HG03108 (cell line): Measurements from ENCODE around the gene HELZ2.

Source experiments
- ATAC-seq: cut with Tn5 transposase; IDR thresholded peaks from one replicate; pipeline ENCODE4 v1.9.1; 2021; ENCODE audit warnings: moderate library complexity; ENCODE audit not compliant: unreplicated experiment

The HELZ2 gene

DNA sequence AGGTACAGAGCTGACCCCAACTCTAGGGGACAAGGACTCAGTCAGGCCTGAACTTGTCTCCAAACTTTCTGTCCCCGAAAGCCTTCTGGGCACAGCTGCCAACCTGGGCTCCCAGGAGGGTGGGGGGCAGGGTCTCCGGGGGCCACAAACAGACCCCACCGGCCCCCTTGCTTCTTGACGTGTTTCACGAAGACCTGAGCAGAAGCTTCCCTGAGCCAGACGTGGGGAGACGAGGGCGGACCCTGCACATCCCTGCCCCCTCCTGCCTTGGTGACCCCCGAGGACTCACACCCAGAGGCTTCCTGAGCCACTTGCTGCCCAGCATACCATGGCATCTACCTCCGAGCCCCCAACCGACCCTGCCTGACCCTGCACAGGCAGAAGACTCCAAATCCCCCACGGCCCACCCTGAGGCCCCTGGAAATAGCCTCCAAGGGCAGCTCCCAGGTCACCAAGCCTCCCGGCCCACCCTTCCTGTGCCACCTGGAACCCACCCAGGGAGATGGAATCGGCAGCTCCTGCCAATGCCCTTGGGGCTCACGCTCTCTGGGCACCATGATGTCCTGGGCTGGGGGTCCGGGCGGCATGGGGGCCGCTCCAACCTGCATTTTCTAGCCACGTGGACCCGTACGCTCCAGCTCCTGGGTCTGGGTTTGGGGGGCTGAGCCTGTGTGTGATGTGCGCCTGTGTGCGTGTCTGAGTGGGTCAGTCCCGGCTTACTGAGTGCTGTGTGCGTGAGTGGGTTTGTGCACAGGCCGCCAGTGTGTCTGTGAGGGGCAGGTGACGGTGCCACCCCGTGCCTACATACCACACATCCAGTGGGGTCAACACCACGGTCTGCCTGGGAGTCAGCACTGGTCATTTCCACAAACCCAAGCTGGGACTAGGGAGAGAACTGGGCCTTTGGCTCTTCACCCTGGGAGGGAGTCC is 34.3 kb downstream of the HELZ2 start:
- no peak for ATAC-seq

DNA sequence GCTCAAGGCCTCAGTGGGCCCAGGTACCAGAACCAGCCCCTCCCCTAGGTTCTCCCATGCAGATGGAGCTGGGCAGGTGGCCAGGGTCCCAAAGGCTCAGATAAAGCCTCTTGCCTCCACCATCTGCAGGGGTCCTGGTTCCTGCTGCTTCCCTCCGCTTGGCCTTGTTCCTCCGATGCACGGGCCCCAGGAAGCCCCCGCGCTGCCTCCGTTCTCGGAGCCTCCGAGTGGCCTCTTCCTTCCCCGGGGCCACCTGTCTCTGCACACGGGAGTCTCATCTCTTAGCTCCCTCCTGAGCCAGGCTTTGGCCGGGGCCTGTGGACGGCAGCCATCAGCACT is 35.0 kb downstream of the HELZ2 start:
- ATAC-seq: no peak

DNA sequence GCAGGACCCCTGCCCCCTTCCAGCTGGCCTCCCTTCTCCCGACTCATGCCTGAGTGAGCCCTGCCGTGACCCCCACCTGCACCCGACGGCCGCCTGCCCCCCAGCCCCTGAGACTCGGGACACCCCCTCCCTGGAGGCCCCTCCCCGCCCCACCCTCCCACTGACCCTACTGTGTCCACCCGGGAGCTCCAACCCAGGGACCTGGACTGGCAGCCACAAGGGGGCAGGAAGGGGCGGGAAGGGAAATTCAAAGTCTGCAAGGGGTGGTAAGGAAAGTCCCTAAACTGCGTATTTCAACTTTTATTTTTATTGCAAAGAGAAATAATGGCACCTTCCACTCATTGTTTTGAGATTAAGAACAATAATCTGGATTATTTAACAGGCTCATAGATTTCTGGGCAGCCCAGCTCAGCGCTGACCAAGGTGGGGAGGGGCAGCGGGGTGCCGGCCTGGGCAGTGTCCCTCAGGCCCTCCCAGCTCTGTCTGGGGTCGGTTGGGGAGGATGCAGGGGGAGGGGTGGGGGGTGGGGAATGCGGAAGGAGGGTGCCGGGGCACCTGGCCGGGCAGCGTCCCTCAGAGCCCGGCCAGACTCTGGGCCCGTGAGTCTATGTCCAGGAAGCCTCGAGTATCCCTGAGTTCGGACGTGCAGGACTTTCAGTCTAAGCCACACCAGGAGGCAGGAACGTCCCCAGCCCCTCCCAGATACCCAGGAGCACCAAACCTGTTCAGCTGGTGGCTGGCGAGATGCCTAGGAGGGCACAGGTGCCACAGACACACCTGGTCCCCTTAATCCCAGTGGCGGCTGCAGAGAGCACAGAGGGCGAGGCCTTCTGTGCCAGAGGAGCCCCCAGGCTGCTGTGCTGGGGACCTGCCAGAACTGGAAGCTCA is 35.6 kb downstream of the HELZ2 start:
- ATAC-seq: no peak

DNA sequence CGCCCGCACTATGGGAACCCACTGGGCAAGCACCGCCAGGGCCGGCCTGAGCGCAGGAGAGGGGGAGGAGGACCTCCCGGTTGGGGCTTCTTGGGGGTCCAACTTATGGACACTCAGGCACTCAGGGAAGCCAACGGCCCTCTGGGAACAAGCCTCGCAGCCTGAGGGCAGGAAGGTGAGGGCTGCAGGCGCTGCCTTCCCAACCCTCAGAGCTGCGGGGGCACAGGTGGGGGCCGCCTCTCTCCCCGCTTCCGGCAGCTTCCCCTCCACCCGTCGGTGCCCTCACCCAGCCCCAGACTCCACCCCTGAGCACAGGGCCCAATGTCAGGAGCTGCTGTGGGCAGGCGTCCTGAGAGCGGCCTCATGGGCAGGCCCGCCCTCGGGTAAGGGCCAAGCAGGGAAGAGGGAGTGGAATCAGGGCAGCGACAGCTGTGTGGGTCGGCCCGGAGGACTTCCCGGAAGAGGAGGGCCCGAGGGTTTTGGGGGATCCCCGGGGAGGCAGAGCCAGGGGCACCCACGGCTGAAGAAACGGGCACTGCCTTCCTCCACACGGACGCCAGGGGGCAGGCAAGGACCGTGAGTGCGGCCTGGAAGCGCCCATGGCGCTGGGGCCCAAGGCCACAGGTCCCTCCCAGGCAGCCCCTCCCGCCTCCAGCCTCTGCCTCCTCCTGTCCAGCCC is 36.4 kb downstream of the HELZ2 start:
- peak; percentile 79 for ATAC-seq

- ATAC-seq: peak; percentile 7
Measured at GRCh38 chr20:63536997-63537524, 37.0 kb downstream of the HELZ2 start, which contains the start of gene PTK6. Gene PTK6, minus strand, starts transcription at chr20:63537376. Its CDS starts 62 bp downstream, at chr20:63537314.

- ATAC-seq: no peak
Measured at GRCh38 chr20:63536241-63536977, 37.6 kb downstream of the HELZ2 start.

- ATAC-seq: no peak
Measured at GRCh38 chr20:63534831-63535651, 39.0 kb downstream of the HELZ2 start.

DNA sequence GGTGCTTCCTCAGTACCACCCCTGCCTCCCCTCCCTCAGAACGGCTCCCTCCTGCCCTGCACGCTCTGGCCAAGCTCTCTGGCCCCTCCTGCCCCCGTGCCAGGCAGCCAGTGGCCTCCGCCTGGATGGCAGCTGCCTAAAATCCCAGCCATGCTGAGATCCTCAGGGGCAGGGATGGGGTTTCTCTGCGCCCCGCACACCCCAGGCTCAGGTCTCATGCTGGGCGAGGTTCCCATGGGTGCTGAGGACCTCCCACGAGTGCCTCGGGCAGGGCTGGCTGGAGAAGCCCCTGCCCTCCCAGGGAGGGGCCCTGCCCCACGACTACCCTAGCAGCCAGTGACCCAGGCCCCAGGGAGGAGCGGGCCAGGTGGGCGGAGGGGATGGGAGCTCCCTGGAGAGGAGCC is 39.6 kb downstream of the HELZ2 start:
- ATAC-seq: no peak

- ATAC-seq: no peak
Measured at GRCh38 chr20:63533871-63534393, 40.1 kb downstream of the HELZ2 start.

DNA sequence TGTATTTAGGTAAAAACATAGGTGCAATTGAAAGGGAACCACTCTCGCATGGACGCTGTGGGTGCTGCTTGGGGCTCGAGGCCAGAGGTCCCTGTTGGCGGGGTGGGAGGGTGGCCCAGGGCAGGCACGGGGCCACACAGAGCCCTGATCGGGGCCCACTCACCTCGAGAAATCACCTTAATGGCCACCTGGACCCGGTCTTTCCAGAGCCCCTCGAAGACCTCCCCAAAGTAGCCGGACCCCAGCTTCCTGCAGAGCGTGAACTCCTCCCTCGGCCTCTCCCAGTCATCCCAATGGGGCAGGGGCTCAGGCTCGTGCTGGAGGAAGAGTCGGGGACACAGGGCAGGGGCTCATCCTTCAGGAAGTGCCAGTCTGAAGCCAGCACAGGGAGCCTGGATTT is 40.7 kb downstream of the HELZ2 start:
- ATAC-seq: no peak

DNA sequence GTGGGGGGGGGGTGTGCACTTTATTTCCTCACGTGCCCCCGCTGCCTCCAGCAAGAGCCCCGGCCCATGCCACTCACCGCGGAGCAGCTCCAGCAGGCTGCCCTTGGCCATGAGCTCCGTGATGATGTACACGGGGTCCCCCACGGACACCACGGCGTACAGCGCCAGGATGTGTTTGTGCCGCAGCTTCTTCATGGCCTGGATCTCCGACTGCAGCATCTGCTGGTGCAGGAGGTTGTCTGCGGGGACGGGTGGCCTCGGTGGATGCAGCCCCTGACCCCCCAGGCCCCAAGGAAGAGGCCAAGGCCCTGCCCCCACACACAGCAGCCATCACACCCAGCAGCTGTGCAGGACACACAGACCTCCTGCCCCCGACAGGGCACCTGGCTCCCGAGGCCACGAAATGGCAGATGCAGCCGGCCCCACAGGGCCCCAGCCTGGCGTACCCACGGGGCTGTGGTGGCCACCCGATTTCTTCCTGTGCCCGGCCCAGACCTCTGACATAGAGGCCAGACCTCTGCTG is 41.5 kb downstream of the HELZ2 start:
- ATAC-seq: no peak

DNA sequence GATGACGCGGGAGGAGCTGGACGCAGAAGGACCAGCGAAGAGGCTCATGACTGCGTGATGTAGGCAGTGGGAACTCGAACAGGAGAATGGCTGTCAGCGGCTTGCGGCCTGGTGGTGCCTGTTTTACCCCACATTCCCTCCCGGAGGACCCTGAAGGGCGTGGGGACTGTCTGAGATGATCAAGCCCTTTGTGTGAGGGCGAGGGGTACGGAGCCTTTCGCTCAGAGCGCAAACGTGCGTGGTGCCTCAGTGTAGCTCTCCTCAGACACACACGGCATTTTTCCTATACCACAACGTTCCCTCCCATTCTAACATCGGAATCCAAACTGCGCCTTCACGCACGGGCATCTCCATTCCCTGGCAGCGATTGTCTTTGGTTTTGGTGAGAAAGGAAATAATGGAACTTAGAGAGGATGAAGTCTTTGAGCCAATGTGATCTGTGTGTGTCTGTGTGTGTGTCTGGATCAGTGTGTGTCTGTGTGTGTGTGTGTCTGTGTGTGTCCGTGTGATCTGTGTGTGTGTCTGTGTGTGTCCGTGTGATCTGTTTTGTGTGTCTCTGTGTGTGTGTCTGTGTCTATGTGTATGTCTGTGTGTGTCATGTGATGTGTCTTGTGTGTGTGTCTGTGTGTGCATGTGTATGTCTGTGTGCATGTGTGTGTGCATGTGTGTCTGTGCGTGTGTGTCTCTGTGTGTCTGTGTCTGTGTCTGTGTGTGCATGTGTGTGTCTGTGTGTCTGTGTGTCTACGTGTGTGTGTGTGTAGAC is 42.2 kb downstream of the HELZ2 start:
- no peak for ATAC-seq

- ATAC-seq: no peak
Measured at GRCh38 chr20:63530788-63531160, 43.3 kb downstream of the HELZ2 start.

DNA sequence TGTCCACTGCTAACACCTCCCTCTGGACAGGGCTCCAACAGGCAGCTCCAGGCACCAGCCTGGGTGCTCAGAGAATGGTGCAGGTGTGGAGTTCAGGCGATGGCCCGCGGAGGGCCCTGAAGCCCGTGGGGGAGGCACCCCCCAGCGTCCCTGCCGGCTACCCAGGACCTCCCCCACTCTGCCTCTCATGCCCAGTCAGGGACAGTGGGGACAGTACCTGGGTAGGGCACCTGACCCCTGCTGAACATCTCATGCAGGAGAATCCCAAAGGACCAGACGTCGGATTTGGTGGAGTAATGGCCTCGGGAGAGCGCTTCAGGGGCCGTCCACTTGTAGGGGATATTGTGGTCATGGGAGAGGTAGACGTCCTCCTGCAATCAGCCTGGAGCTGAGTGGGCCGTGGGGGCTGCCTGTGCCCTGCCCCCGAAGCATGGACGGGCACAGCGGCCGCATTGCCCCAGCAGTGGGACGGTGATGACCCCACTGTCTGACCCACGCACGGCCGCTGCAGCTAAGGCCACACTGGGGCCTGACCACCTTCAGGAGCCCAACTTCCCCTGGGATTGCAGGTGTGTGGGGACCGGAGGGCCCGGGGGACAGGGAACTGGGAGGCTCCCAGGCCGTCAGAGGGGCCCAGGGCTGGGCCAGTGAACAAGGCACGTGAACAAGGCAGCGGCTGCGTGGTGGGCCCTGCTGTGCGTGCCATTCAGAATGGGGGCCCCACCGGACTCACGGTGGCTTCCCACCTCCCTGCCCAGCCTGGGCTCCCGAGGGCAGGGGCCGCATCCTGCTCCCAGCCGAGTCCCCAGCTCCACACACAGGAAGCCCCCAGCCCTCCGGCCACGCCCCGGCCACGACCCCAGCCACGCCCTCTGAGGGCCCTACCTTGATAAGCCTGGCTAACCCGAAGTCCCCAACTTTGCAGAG is 43.9 kb downstream of the HELZ2 start:
- ATAC-seq: no peak

DNA sequence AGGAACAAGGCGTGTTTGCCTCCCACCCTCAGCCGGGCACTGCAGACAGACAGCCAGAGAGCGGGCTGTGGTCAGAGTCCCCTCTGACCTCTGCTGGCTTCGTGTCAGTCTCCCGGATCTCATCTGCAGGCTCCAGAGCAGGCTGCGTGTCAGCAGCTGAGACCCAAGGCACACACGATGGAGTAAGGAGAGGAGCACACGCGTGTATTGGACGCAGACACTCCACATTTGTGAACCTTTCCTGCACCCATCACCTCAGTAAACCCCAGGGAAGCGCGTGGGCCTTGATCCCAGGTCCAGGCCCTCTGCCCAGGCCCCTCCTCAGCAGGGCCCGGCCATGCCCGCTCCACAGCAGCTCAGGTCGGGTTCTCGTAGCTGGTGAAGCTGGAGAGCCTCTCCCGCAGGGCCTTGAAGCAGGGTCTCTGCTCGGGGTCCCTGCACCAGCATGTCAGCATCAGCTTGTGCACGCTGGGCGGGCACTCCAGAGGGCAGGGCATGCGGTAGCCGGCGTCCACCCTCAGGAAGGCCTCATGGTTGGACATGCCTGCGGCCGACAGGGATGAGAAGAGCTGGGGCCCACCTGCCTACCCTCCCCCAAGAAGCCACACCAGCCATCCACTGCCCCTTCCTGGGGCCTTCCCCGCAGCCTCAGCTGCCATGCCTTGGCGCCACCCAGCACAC is 44.7 kb downstream of the HELZ2 start:
- ATAC-seq: no peak

GRCh38 chr20:63527184-63527583 is 46.9 kb downstream of the HELZ2 start:
- no peak for ATAC-seq

- no peak for ATAC-seq
Measured at GRCh38 chr20:63525971-63526370, 48.1 kb downstream of the HELZ2 start.
